ENCODE results near the gene KLK3. TPM values are rescaled to one million over a fixed set of nuclear protein-coding genes. Genes with fewer than 3 reads are reported as not detected.

KLK3 gene
- total and polyA plus RNA-seq, 2 experiments from 2014 or later: 0.19 TPM; not detected in 1

GRCh38 chr19:50889638-50890037 is 34.9 kb downstream of the KLK3 start (continued):
- no peak for TF ChIP-seq ZNF462 (CRISPR knock-in tag; IDR thresholded peaks at IDR 0.05)
- TF ChIP-seq ZNF114 (CRISPR knock-in tag; IDR thresholded peaks at IDR 0.05): no peak
- TF ChIP-seq ZNF331 (CRISPR knock-in tag; IDR thresholded peaks at IDR 0.05; ENCODE audit: low read depth): no peak
- TF ChIP-seq JUNB (IDR thresholded peaks at IDR 0.05; ENCODE audit: unreplicated experiment): no peak
- TF ChIP-seq CTCF (conservative IDR thresholded peaks at IDR 0.05; ENCODE audit: low read depth in 2 of 2): no peak
- TF ChIP-seq STAT1 (IDR thresholded peaks at IDR 0.05; ENCODE audit: unreplicated experiment): no peak

- Histone ChIP-seq H3K4me2 (no peak overlapping the region), H2AFZ (no peak overlapping the region), H3K36me3 (ENCODE audit: insufficient read depth) (no peaks in the 10 kb centered on the region), H4K20me1 (replicated peaks; ENCODE audit: insufficient read depth) (no peaks in the 10 kb centered on the region), H3K9me2 (ENCODE audit: insufficient read depth) (no peaks in the 10 kb centered on the region), H3F3A (replicated peaks; ENCODE audit: low read depth) (no peaks in the 10 kb centered on the region), H3K4me1 (ENCODE audit: insufficient read depth) (no peaks in the 10 kb centered on the region), H3K79me2 (replicated peaks; ENCODE audit: insufficient read depth) (no peaks in the 10 kb centered on the region), H3K4me3 (no peak overlapping the region), H3K27me3 (ENCODE audit: insufficient read depth) (no peaks in the 10 kb centered on the region), H3K27ac (ENCODE audit: low read depth) (no peak overlapping the region)
- Mint-ChIP-seq H3K27ac (no peak overlapping the region), H3K36me3 (ENCODE audit: low read depth) (peaks cover 48% of the 10 kb centered on the region), H3K4me3 (no peak overlapping the region), H3K9me3 (peaks cover 97% of the 10 kb centered on the region), H3K27me3 (ENCODE audit: insufficient read depth, low read depth, poor library complexity) (peaks cover 11% of the 10 kb centered on the region), H3K4me1 (no peaks in the 10 kb centered on the region; the same call in 2 of the 3 replicates)
- no peak for ATAC-seq
- DNase-seq (ENCODE audit: low spot score): no peak
- TF ChIP-seq ETS1 (IDR thresholded peaks at IDR 0.05): no peak
These were observed 35.9 kb downstream of the KLK3 start for GRCh38 chr19:50890422-50891252.

Data from GM23338 (cell line).